ENCODE measurements around the gene SPINDOC.

- no peak for TF ChIP-seq TARDBP (IDR thresholded peaks at IDR 0.05)
- no peak for TF ChIP-seq BHLHE40 (IDR thresholded peaks at IDR 0.05; ENCODE audit: borderline replicate concordance)
- TF ChIP-seq NFRKB (IDR thresholded peaks at IDR 0.05) = no peak
- no peak for TF ChIP-seq SUZ12 (IDR thresholded peaks at IDR 0.05)
- no peak for TF ChIP-seq ELF4 (IDR thresholded peaks at IDR 0.05)
- TF ChIP-seq ZNF384 (IDR thresholded peaks at IDR 0.05) = no peak
- no peak for TF ChIP-seq FOXM1 (IDR thresholded peaks at IDR 0.05; ENCODE audit: borderline replicate concordance)
- TF ChIP-seq PKNOX1 (IDR thresholded peaks at IDR 0.05) = no peak
- TF ChIP-seq ARNT (IDR thresholded peaks at IDR 0.05) = no peak
- TF ChIP-seq SP1 (IDR thresholded peaks at IDR 0.05) = no peak
- no peak for TF ChIP-seq LEF1 (IDR thresholded peaks at IDR 0.05; ENCODE audit: borderline replicate concordance)
Observed at GRCh38 chr11:63802637-63803414, 10.4 kb upstream of the SPINDOC start.

All from HEK293T (cell line).